H4 (cell line): ENCODE measurements around the gene EXD2. TPM values are rescaled to one million over a fixed set of nuclear protein-coding genes. Genes with fewer than 3 reads are reported as not detected.
"Not testable (repeated sequence)": the region's sequence is repeated elsewhere in the genome, so short reads cannot be mapped to it uniquely, and the experiment has no call there.

ENCODE experiments used
- DNase-seq: peaks from one replicate; pipeline ENCODE4 v3.0.0-alpha.2; 2015; ENCODE audit warnings: low spot score
- total RNA-seq: library from RNA; depleted of rRNA; stranded (reverse); fragments of >200 nt; shearing (Covaris generic); gene quantifications from 2 replicates; pipeline ENCODE4 v1.2.3, GENCODE V29; 2014

Gene EXD2
- total RNA-seq, 1 experiment from 2014 or later, result 5.0 TPM

DNA sequence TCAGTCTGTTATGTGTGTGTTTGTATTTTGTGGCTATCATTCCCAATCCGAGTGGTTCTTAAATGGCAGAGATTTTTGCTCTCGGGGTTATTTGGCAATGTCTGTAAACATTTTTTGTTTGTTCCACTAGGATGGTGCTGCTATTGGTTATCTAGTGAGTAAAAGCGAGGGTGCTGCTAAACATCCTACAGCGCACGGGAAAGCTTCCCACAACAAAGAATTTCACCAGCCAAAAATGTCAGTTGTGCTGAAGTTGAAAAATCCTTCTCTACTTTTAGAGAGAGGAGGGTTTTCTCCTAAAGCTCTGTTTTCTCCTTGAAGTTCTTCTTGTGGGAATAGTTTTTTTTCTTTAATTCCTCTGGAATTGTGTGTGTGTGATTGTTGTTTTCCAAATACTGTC is 2.4 kb downstream of the EXD2 start:
- DNase-seq, result no peak

DNA sequence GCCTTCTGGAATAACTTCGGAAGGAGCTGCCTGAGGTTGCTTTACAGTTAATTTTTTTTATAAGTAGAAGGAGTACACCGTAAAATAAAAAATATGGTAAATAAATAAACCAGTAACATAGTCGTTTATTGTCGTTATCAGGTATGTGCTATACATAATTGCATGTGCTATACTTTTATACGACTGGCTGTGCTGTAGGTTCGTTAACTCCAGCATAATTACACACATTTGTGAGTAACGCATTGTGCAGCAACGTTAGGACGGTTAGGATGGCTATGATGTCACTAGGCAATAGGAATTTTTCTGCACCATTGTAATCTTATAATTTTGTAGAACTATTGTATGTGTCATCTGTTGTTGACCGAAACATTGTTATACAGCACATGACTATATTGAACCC is 8.5 kb downstream of the EXD2 start:
- DNase-seq, result no peak

DNA sequence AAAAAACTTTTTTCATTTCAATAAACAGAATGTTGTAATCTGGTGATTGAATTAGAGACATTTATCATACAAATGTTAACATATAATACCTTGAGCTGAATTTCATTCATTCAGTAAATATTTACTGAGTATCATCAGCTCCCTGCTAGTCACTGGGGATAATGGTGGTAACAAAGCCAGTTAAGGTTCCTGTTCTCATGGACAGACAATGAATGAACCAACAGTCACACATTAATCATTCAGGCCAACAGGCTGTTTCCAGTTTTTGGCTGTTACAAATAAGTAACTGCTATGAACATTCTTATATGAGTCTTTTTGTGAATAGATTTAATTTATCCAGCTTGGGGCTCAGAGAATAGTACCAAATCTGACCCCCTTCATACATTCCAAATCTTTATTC is 13.5 kb downstream of the EXD2 start:
- no peak for DNase-seq

DNA sequence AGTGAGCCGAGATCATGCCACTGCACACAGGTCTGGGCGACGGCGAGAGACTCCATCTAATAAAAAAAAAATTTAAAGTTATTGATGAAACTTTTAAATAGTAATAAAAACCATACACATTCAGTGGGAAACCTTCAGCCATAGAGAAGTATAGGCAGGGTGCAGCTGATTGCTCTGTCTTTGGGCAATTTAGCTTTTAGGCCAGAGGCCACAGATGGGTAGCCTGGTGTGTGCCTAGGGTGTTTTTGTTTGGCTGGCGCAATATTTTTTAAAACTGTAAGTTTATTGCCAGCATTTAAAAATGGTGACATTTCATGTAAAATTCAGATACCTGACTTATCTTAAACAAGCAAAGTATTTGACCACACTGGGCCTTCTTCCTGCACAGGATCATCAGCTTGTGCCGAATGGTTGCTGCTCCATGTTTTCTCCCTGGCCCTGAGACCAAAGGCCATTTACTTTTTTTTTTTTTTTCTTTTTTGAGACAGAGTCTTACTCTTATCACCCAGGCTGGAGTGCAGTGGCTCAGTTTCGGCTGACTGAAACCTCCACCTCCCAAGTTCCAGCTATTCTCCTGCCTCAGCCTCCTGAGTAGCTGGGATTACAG is 16.2 kb downstream of the EXD2 start:
- DNase-seq, result no peak

DNA sequence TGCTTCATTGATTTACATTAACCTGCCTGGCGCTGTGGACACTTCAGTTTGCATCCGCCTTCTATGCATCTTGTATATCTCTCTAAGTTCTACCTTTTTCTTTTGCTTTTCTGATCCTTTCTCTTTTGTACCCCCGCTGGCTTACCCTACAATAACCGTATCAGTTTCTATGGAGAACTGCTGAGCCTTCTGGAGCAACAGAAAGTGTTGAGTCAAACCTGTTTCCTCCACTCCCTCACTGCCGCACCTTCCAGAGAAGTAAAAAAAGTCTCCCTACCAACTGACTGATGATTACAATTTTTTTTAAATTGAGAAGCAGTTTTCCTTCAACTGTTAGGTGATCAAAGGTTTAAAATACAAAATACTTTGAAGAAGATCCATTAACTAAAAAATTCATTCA is 17.4 kb downstream of the EXD2 start:
- no peak for DNase-seq

DNA sequence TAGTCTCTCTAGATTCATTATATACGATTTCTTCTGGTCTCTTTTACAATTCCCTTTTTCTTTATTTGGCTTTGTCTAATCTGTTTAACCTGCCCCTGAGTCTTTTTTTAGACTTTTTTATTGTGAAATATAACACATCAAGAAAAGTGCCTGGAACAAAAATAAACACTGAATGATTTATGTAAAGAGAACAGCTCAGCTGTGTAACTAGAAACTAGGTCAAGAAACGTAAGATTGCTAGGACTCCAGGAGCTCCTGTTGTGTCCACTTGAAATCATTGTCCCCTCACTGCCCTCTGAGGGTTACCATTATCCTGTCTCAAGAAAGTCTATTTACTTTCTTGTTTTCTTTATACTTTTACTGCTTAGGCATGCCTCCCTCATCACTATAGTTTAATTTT is 23.1 kb downstream of the EXD2 start:
- DNase-seq, result no peak

DNA sequence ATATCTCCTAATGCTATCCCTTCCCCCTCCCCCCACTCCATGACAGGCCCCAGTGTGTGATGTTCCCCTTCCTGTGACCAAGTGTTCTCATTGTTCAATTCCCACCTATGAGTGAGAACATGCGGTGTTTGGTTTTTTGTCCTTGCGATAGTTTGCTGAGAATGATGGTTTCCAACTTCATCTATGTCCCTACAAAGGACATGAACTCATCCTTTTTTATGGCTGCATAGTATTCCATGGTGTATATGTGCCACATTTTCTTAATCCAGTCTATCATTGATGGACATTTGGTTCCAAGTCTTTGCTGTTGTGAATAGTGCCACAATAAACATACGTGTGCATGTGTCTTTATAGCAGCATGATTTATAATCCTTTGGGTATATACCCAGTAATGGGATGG is 26.4 kb downstream of the EXD2 start:
- not testable (repeated sequence) for DNase-seq

DNA sequence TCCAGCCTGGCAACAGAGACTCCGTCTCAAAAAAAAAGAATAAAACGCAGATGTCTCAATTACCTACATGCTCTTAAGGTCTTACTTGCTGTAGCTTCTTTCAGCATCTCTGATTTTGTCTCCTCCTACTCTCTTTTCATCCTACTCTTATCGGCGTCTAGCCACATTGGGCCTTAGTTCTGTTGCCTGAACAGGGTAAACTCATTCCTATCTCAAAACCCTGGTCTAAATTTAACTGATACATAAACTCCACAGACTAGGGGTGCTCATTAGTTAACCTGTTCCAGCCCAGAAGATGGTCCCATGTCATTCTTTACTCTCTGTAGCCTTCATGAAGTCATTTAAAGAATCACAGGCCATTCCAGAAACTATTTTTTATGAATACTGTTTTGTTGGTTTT is 33.6 kb downstream of the EXD2 start:
- no peak for DNase-seq

DNA sequence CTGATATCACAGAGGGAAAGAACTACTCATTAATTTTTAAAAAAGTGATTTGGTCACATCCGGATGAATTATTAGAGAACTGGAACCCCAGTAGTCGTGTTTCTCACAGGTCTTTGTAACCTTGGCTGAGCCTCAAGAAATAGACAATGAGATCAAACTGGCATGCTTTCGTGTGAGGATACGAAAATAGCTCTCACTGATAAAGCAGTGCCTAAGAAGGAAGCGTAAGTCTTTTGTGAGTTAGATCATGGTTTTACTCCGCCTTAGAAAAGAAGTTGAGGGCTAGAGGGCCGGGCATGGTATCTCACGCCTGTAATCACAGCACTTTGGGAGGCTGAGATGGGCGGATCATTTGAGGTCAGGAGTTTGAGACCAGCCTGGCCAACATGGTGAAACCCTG is 34.9 kb downstream of the EXD2 start:
- DNase-seq, result no peak

DNA sequence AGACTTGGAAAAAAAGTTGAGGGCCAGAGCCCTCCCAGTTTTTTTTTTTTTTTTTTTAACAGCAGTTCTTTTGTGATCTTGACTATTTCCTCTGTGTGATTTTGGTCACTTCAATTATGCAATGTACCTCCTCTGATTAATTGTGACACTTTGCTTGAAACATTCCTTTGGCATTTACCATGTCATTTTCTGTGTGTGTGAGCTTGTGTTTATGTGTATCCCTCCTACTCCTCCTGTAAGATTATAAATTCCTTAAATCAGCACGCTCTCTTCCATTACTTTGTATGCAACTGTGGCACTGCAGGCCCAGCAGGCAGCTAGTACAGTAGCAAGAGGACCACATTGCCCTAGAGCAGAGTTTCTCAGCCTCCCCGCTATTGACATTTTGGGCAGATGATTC is 35.4 kb downstream of the EXD2 start:
- no peak for DNase-seq

DNA sequence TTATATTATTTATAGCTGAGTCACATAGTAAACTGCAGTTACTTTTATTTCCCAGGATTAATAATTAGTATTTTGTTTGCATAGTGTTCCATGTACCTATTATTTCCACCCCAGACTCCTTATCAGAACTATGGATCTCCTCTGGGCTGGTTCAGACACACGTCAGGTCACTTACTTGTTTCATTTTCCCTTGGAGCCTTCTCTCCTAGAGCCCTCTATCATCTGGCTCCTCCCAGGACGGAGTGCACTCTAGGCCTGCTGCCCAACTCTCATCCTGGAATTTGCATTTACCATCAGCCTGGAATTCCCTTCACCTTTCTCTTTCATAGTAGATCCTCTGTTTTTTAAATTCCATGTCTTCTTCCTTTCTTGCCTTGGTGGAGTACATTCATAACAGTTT is 40.2 kb downstream of the EXD2 start:
- DNase-seq, result no peak

DNA sequence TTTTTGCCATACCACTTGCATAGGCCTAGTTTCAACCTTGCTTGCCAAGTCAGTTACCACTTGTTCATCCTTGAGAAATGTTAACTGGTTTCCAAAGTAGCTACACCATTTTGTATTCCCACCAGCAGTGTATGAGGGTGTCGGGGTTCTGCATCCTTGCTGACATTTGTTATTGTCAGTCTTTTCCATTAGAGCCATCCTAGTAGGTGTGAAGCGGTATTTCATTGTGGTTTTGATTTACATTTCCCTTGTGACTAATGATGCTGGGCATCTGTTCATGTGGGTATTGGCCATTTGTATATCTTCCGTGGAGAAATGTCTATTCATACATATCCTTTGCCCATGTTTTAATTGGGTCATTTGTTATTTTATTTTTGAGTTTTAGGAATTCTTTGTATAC is 41.1 kb downstream of the EXD2 start:
- DNase-seq, result no peak

DNA sequence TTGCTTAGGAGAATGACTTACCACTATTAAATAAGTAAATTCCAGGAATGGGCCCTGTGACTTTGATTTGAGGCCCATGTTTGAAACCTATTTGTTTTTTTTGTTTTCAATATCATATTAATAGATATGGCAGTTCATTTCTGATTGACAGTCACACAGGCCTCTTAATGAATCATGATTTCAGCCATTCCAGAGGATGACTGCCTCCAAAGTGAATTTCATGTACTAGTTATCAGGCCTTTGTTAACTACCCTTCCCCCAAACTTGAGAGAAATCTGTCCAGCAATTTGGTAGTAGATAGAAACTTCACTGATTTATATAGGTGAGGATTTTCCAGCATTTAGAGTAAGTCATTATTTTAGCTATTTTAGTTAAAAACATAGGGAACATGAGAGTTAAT is 42.8 kb downstream of the EXD2 start:
- no peak for DNase-seq

DNA sequence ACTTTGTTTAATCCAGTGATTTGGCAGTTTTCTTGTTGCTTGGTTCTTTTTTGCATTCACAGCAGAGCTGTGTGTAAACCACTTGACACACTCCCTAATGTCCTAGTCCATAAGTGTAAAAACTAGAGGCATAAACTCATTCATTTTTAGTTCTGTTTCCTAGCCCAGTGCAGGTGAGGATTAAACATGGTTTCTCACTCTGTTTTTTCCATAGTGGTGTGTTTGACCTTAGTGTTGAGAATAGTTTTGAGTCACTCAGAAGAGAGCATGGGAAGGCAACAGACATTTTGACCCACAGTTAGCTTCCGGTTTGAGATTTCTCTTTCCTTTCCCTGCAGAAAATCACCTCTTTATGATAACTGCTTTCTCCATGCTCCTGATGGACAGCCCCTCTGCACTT is 44.4 kb downstream of the EXD2 start:
- DNase-seq, result no peak

DNA sequence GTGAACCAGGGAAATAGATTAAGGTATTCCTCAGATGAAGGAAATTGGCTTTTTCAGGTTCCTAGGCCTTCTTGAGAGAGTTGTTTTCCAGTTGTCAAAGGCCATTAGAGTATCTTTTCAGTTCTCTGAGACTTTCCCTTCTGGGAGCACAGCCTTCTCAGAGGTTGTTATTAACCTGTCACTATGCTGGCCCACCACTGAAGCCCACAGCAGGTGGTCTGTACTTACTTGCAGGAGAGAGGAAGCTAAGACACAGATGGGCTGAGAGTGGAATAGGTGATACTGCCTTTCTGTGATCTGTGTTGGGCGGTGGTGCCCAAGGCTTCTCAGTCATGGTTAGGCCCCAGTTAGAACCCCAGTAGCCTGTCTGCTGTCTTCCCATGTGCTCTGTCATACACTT is 45.8 kb downstream of the EXD2 start:
- no peak for DNase-seq

DNA sequence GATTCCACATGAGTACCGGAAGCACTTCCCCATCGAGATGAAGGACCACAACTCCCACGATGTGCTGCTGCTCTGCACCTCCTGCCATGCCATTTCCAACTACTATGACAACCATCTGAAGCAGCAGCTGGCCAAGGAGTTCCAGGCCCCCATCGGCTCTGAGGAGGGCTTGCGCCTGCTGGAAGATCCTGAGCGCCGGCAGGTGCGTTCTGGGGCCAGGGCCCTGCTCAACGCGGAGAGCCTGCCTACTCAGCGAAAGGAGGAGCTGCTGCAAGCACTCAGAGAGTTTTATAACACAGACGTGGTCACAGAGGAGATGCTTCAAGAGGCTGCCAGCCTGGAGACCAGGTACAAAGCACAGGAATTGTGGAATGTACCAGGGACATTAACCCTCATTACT is 46.3 kb downstream of the EXD2 start:
- DNase-seq, result no peak

DNA sequence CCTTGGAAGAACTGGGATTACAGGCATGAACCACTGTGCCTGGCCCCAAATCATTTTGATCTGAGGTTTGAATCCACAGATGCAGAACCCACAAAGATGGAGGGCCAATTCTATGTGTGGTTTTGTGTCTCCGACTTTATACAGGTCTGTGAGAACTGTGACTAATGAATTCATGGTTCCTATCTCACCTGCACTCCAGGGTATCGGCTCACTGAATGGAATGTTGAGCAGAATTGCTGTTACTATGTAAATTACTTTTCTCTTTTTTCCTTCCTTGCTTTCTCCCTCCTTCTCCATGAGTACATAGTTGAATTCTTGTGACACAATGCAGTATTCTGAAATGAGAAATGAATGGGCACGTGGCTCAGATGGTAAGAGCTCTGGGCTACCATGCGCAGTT is 47.6 kb downstream of the EXD2 start:
- no peak for DNase-seq

DNA sequence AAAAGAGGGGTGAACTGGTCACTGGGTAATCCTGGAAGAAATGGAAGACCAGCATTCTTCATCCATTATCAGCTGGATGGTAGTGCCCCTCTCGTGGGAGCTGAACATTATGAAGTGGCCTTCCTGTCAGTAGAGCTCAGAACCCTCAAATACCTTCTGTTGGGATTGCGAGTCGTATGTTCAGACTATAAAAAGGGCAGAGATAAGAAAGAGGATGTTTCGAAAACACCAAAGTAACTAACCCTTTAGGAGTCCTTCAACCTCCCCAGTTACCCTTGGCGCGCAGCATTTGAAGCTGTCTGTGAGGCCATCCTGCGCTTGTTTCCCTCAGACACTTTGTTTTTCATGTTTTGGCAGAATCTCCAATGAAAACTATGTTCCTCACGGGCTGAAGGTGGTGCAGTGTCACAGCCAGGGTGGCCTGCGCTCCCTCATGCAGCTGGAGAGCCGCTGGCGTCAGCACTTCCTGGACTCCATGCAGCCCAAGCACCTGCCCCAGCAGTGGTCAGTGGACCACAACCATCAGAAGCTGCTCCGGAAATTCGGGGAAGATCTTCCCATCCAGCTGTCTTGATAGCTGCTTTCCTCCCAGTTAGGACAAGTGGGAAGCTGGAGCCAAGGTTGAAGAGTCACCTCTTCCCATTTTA is 49.4 kb downstream of the EXD2 start:
- no peak for DNase-seq

DNA sequence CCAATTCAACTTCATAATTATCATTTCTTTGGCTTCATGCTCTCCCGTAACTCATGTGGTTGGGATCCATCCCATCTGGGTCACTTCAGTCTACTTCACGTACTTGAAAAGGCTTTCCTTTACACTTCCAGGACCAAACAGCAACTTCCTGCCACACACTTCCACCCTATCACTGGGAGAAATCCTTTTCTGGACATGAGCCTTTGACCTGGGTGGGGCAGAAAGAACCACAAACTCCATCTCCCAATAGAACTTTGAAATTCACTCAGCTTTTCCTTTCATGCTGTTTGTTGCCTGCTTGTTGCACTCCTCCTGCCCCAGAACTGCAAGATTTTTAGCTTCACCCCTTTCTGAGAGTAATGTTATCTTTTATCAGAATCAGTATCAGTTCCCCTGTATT is 50.3 kb downstream of the EXD2 start:
- DNase-seq, result no peak

DNA sequence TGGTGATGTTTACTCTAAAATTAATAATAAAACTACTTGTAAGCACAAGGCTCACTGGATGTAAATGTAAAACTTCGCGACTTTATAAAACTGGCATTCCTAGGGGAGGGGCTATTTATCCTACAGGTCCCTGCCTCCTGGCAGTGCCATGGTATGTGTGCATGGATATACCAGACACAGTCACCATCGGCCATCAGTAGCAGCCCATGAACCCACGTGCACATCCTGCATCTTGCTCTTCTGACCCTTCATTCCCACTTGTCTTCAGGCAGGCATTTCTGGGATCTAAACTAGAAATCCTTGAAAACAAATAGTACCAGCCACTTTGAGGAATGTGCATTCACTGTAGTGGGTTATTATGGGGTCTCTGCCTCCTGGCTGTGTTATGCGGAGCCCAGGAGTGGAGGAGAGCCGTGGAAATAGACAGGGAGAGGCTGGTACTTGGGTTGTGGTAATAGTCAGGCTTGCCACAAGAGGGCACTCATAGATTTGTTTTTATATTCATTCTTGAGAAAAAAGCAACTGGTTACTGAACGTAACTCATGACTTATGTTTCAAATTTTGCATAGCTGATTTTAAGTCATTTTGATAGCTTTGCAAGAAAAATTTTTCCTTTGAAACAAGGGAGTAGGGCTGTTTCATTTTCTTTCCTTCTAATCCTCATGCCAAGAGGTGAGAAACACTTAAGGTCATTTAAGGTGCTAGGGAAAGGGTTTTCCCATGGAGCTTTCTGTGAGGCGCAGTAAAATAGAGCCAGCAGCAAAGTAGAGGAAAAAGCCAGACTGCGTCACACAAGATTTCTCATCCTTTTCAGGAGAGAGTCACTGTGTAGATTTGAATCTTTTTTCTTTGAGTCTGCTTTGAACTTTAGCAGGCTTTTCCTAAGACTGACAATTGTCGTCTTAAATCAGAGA is 51.3 kb downstream of the EXD2 start:
- DNase-seq, result peak; percentile 34

DNA sequence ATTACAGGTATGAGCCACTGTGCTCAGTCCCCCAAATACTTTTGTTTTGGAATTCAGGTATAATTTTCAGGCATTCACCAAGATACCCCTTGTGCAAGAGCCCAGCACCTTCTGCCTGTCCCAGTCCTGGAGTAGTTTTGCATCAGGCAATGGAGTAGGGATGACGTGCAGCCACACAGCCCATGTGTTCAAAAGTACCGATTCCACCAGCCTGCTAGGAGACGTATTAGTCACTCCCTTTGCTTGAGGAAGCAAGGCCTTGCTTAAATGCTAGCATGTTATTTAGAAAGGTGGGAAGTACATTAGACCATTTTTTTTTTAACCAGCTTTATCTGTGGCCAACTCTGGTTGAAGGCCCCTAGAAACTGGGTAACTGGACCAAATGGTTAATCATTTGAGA is 53.6 kb downstream of the EXD2 start:
- DNase-seq, result no peak

DNA sequence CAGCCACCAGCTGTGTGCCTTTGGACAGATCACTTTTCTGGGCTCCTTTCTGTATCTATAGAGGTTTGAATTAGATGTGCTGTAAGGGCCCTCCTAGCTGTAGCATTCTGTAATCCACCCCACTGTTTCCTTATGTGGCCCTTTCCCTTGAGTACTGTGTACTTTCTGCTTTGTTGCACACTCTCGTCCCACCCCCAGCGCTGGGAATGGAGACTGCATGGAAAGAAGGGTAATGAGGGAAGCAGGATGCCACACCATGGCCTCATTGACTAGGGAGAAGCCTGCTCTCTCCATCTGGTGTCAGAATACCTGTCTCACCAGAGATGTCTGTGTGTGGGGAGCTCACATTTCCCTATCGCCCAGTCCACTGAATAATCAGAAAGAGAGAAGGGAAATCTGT is 55.0 kb downstream of the EXD2 start:
- no peak for DNase-seq
